Neural cell (in vitro differentiated cells): Measurements from ENCODE around the gene EVX1. TPM values are rescaled to one million over a fixed set of nuclear protein-coding genes. Genes with fewer than 3 reads are reported as not detected.

ENCODE experiments used
- H2AFZ ChIP-seq: fragments of 200-600, 300-800 bp; sonication (generic), shearing (Covaris generic); 2 replicates; pipeline ENCODE4 v1.6.0; 2014; ENCODE audit warnings: low read depth, mild to moderate bottlenecking, antibody characterized with exemption, low read length, moderate library complexity
- H3F3A ChIP-seq: fragments of 200-600 bp; shearing (Covaris generic); 2 replicates; pipeline ENCODE4 v1.6.1; 2016; ENCODE audit warnings: mild to moderate bottlenecking, moderate library complexity, mixed read lengths, antibody characterized with exemption, low read length; ENCODE audit not compliant: insufficient read depth, poor library complexity, severe bottlenecking
- H3K27ac ChIP-seq: fragments of 200-600, 300-800 bp; sonication (generic), shearing (Covaris generic); 2 replicates; pipeline ENCODE4 v1.5.1; 2014; ENCODE audit warnings: mild to moderate bottlenecking, low read length, moderate library complexity
- H3K27me3 ChIP-seq: fragments of 300-800, 200-600 bp; sonication (generic), shearing (Covaris generic); 2 replicates; pipeline ENCODE4 v1.6.0; 2014; ENCODE audit warnings: mild to moderate bottlenecking, low read depth, low read length, moderate library complexity; ENCODE audit not compliant: insufficient read depth
- H3K36me3 ChIP-seq: fragments of 300-800, 200-600 bp; sonication (generic), shearing (Covaris generic); 2 replicates; pipeline ENCODE4 v1.5.1; 2014; ENCODE audit warnings: mild to moderate bottlenecking, antibody characterized with exemption, low read length, moderate library complexity; ENCODE audit not compliant: insufficient read depth
- H3K4me2 ChIP-seq: fragments of 300-800, 200-600 bp; sonication (generic), shearing (Covaris generic); 2 replicates; pipeline ENCODE4 v1.6.0; 2014; ENCODE audit warnings: mild to moderate bottlenecking, low read length
- H3K4me3 ChIP-seq: fragments of 300-800, 200-600 bp; sonication (generic), shearing (Covaris generic); 2 replicates; pipeline ENCODE4 v1.5.1; 2014; ENCODE audit warnings: mild to moderate bottlenecking, low read length, moderate library complexity
- H3K79me2 ChIP-seq: fragments of 200-600 bp; shearing (Covaris generic); replicated peaks from 2 replicates; pipeline ENCODE4 v1.6.0; 2014; ENCODE audit warnings: mild to moderate bottlenecking, low read length, moderate library complexity; ENCODE audit not compliant: insufficient read depth
- H3K9ac ChIP-seq: fragments of 300-800, 200-600 bp; sonication (generic), shearing (Covaris generic); 2 replicates; pipeline ENCODE4 v1.6.1; 2016; ENCODE audit warnings: mild to moderate bottlenecking, low read length, mixed read lengths
- H3K9me2 ChIP-seq: fragments of 200-600 bp; shearing (Covaris generic); 2 replicates; pipeline ENCODE4 v1.6.1; 2016; ENCODE audit warnings: mild to moderate bottlenecking, low read length, mixed read lengths; ENCODE audit not compliant: insufficient read depth
- H3K9me3 ChIP-seq: fragments of 200-600, 300-800 bp; sonication (generic), shearing (Covaris generic); 2 replicates; pipeline ENCODE4 v1.6.1; 2016; ENCODE audit warnings: mild to moderate bottlenecking, mixed run types, low read length, moderate library complexity, mixed read lengths
- H4K20me1 ChIP-seq: fragments of 200-600 bp; shearing (Covaris generic); 2 replicates; pipeline ENCODE4 v1.6.1; 2016; ENCODE audit warnings: mild to moderate bottlenecking, mixed run types; ENCODE audit not compliant: insufficient read depth
- EP300 ChIP-seq: fragments of 450-650 bp; conservative IDR thresholded peaks from 2 replicates; pipeline ENCODE4 v1.6.1; 2014; ENCODE audit warnings: antibody characterized with exemption, mild to moderate bottlenecking, moderate library complexity; ENCODE audit not compliant: poor library complexity, severe bottlenecking
- EZH2 ChIP-seq: fragments of 200-600, 300-800 bp; shearing (Covaris generic), sonication (generic); IDR thresholded peaks from 2 replicates; pipeline ENCODE4 v1.6.1; 2014; ENCODE audit warnings: antibody characterized with exemption, low read length, borderline replicate concordance, mild to moderate bottlenecking; ENCODE audit not compliant: insufficient read depth, poor library complexity, severe bottlenecking
- MXI1 ChIP-seq: fragments of 450-650 bp; conservative IDR thresholded peaks from 2 replicates; pipeline ENCODE4 v1.6.1; 2014; ENCODE audit warnings: antibody characterized with exemption, mild to moderate bottlenecking; ENCODE audit not compliant: poor library complexity, severe bottlenecking
- POLR2AphosphoS5 ChIP-seq: IDR thresholded peaks from 2 replicates; pipeline ENCODE4 v1.6.1; 2012
- RAD21 ChIP-seq: fragments of 450-650 bp; conservative IDR thresholded peaks from 2 replicates; pipeline ENCODE4 v1.6.1; 2014; ENCODE audit warnings: antibody characterized with exemption, mild to moderate bottlenecking, moderate library complexity
- TAF1 ChIP-seq: IDR thresholded peaks from 2 replicates; pipeline ENCODE4 v1.6.1; 2012; ENCODE audit warnings: low read depth
- polyA plus RNA-seq: library from polyadenylated mRNA; depleted of rRNA; stranded (reverse); fragments of >200 nt; gene quantifications from 2 replicates; pipeline ENCODE4 v1.2.3, GENCODE V29; 2014
- TF ChIP-seq, protein P1 (sequence below): IDR thresholded peaks from 2 replicates; pipeline ENCODE4 v1.6.1; 2012; ENCODE audit warnings: borderline replicate concordance
- TF ChIP-seq, protein P2 (sequence below): fragments of 450-650 bp; IDR thresholded peaks from 2 replicates; pipeline ENCODE4 v1.5.1; 2014; ENCODE audit warnings: antibody characterized with exemption, mild to moderate bottlenecking, moderate library complexity; ENCODE audit not compliant: poor library complexity, severe bottlenecking

Gene EVX1
- polyA plus RNA-seq, 1 donor from 2014 or later, result not detected

- Histone ChIP-seq H3K79me2 (no peaks in the 10 kb centered on the region), H4K20me1 (no peaks in the 10 kb centered on the region), H3K36me3 (no peaks in the 10 kb centered on the region), H3K9ac (no peak overlapping the region), H3K27ac (no peak overlapping the region), H3F3A (no peaks in the 10 kb centered on the region), H3K27me3 (peaks cover 100% of the 10 kb centered on the region), H2AFZ (no peak overlapping the region), H3K4me2 (no peak overlapping the region), H3K4me3 (no peak overlapping the region), H3K9me3 (peaks cover 4% of the 10 kb centered on the region), H3K9me2 (no peaks in the 10 kb centered on the region)
- peak; percentile 59 for TF ChIP-seq EZH2
- TF ChIP-seq TAF1, result no peak
- TF ChIP-seq, protein P1, sequence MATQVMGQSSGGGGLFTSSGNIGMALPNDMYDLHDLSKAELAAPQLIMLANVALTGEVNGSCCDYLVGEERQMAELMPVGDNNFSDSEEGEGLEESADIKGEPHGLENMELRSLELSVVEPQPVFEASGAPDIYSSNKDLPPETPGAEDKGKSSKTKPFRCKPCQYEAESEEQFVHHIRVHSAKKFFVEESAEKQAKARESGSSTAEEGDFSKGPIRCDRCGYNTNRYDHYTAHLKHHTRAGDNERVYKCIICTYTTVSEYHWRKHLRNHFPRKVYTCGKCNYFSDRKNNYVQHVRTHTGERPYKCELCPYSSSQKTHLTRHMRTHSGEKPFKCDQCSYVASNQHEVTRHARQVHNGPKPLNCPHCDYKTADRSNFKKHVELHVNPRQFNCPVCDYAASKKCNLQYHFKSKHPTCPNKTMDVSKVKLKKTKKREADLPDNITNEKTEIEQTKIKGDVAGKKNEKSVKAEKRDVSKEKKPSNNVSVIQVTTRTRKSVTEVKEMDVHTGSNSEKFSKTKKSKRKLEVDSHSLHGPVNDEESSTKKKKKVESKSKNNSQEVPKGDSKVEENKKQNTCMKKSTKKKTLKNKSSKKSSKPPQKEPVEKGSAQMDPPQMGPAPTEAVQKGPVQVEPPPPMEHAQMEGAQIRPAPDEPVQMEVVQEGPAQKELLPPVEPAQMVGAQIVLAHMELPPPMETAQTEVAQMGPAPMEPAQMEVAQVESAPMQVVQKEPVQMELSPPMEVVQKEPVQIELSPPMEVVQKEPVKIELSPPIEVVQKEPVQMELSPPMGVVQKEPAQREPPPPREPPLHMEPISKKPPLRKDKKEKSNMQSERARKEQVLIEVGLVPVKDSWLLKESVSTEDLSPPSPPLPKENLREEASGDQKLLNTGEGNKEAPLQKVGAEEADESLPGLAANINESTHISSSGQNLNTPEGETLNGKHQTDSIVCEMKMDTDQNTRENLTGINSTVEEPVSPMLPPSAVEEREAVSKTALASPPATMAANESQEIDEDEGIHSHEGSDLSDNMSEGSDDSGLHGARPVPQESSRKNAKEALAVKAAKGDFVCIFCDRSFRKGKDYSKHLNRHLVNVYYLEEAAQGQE, result no peak
Measured at GRCh38 chr7:27249724-27250556, 7.3 kb downstream of the EVX1 start.

- TF ChIP-seq RAD21 (no peak), MXI1 (no peak), POLR2AphosphoS5 (peak; percentile 27), EP300 (no peak), EZH2 (no peak)
- TF ChIP-seq, protein P2, sequence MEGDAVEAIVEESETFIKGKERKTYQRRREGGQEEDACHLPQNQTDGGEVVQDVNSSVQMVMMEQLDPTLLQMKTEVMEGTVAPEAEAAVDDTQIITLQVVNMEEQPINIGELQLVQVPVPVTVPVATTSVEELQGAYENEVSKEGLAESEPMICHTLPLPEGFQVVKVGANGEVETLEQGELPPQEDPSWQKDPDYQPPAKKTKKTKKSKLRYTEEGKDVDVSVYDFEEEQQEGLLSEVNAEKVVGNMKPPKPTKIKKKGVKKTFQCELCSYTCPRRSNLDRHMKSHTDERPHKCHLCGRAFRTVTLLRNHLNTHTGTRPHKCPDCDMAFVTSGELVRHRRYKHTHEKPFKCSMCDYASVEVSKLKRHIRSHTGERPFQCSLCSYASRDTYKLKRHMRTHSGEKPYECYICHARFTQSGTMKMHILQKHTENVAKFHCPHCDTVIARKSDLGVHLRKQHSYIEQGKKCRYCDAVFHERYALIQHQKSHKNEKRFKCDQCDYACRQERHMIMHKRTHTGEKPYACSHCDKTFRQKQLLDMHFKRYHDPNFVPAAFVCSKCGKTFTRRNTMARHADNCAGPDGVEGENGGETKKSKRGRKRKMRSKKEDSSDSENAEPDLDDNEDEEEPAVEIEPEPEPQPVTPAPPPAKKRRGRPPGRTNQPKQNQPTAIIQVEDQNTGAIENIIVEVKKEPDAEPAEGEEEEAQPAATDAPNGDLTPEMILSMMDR, result no peak
- Histone ChIP-seq H3K9me2 (no peaks in the 10 kb centered on the region), H3K4me2 (no peak overlapping the region)
Measured at GRCh38 chr7:27250557-27251070, 8.0 kb downstream of the EVX1 start.

More at GRCh38 chr7:27250557-27251070, 8.0 kb downstream of the EVX1 start:
- Histone ChIP-seq H3F3A (no peaks in the 10 kb centered on the region), H3K36me3 (no peaks in the 10 kb centered on the region), H3K4me3 (no peak overlapping the region), H2AFZ (no peak overlapping the region), H3K9me3 (peaks cover 4% of the 10 kb centered on the region), H3K27ac (no peak overlapping the region), H3K79me2 (no peaks in the 10 kb centered on the region), H3K9ac (no peak overlapping the region), H3K27me3 (peaks cover 99% of the 10 kb centered on the region), H4K20me1 (no peaks in the 10 kb centered on the region)
